Fibroblast of upper back skin (primary cell): ENCODE data around the gene PTPRD.
"Not testable (repeated sequence)": the region's sequence is repeated elsewhere in the genome, so short reads cannot be mapped to it uniquely, and the experiment has no call there.

Source experiments
- DNase-seq: peaks from one replicate; pipeline ENCODE4 v3.0.0-alpha.2; 2013

PTPRD gene

GRCh38 chr9:9426454-9426853, 1186.3 kb downstream of the PTPRD start:
- not testable (repeated sequence) for DNase-seq

- DNase-seq, result no peak
Measured at GRCh38 chr9:9412241-9412640, 1200.6 kb downstream of the PTPRD start.

GRCh38 chr9:9410736-9411135, 1202.1 kb downstream of the PTPRD start:
- no peak for DNase-seq

- no peak for DNase-seq
Measured at GRCh38 chr9:9399982-9400381, 1212.8 kb downstream of the PTPRD start.

- DNase-seq, result no peak
Measured at GRCh38 chr9:9396518-9396917, 1216.3 kb downstream of the PTPRD start.

- no peak for DNase-seq
Measured at GRCh38 chr9:9395539-9395938, 1217.3 kb downstream of the PTPRD start.

GRCh38 chr9:9392755-9393154, 1220.0 kb downstream of the PTPRD start:
- no peak for DNase-seq

- DNase-seq, result no peak
Measured at GRCh38 chr9:9389904-9390303, 1222.9 kb downstream of the PTPRD start.

GRCh38 chr9:9387511-9388115, 1225.2 kb downstream of the PTPRD start:
- no peak for DNase-seq

- DNase-seq, result no peak
Measured at GRCh38 chr9:9362332-9362731, 1250.5 kb downstream of the PTPRD start.

- DNase-seq, result peak; percentile 18
Measured at GRCh38 chr9:9352877-9353481, 1259.8 kb downstream of the PTPRD start.

- no peak for DNase-seq
Measured at GRCh38 chr9:9341203-9341602, 1271.6 kb downstream of the PTPRD start.

GRCh38 chr9:9337129-9337528, 1275.7 kb downstream of the PTPRD start:
- no peak for DNase-seq

- DNase-seq, result no peak
Measured at GRCh38 chr9:9326749-9327148, 1286.1 kb downstream of the PTPRD start.

- DNase-seq, result peak; percentile 5
Measured at GRCh38 chr9:9319007-9319406, 1293.8 kb downstream of the PTPRD start.

- DNase-seq, result not testable (repeated sequence)
Measured at GRCh38 chr9:9310743-9311142, 1302.1 kb downstream of the PTPRD start.

- no peak for DNase-seq
Measured at GRCh38 chr9:9305600-9305999, 1307.2 kb downstream of the PTPRD start.

GRCh38 chr9:9299134-9299533, 1313.7 kb downstream of the PTPRD start:
- no peak for DNase-seq

- DNase-seq, result peak; percentile 91
Measured at GRCh38 chr9:9286001-9286400, 1326.8 kb downstream of the PTPRD start.

- no peak for DNase-seq
Measured at GRCh38 chr9:9284201-9284600, 1328.6 kb downstream of the PTPRD start.

GRCh38 chr9:9283159-9283986, 1329.4 kb downstream of the PTPRD start:
- DNase-seq, result no peak

- DNase-seq, result no peak
Measured at GRCh38 chr9:9275601-9276000, 1337.2 kb downstream of the PTPRD start.

- no peak for DNase-seq
Measured at GRCh38 chr9:9257999-9258498, 1354.8 kb downstream of the PTPRD start.

GRCh38 chr9:9246726-9247125, 1366.1 kb downstream of the PTPRD start:
- DNase-seq, result peak; percentile 6
